ENCODE measurements around the gene ECSCR. TPM values are rescaled to one million over a fixed set of nuclear protein-coding genes. Genes with fewer than 3 reads are reported as not detected.

The ECSCR gene
- total and polyA plus RNA-seq, 10 of the 15 experiments (the other 5 are each of a cell fraction or from before 2014, with no cell fraction given) = 0.15 to 0.83 (median 0.23) TPM; not detected in 3

GRCh38 chr5:139454568-139455290, 7.8 kb downstream of the ECSCR start:
- Histone ChIP-seq H2AFZ (ENCODE audit: control insufficient read depth, low read depth, low read length) (no peak overlapping the region), H3K4me3 (no peak overlapping the region), H3K4me1 (ENCODE audit: control insufficient read depth, insufficient read depth, low read length) (peaks cover 43% of the 10 kb centered on the region), H3K79me2 (ENCODE audit: control insufficient read depth, insufficient read depth, low read length) (no peaks in the 10 kb centered on the region), H4K20me1 (ENCODE audit: control insufficient read depth, insufficient read depth) (no peaks in the 10 kb centered on the region), H3K9me3 (replicated peaks; ENCODE audit: control insufficient read depth, insufficient read depth, low read length) (no peaks in the 10 kb centered on the region), H3K27ac (ENCODE audit: control insufficient read depth, insufficient read depth) (no peak overlapping the region), H3K27me3 (replicated peaks in 1 of 2; ENCODE audit: control insufficient read depth in 2 of 2, insufficient read depth in 2 of 2, low read length in 1 of 2) (no peaks in the 10 kb centered on the region), H3K36me3 (ENCODE audit: control insufficient read depth in 2 of 2, insufficient read depth in 2 of 2, low read length in 1 of 2) (no peaks in the 10 kb centered on the region), H3K9ac (ENCODE audit: control insufficient read depth, insufficient read depth, low read length) (no peak overlapping the region), H3K4me2 (ENCODE audit: control insufficient read depth, insufficient read depth) (no peak overlapping the region)
- 85% methylated on average over 11 of the region's 11 CpGs for WGBS (ENCODE audit: insufficient coverage, insufficient replicate concordance, low lambda C conversion rate, missing lambda C conversion rate)
- POLR2A ChIA-PET = interaction anchor here (0.6 to 1.4 kb wide), 5 partner anchors 9 to 60 kb away, joined by 3 to 11 read pairs (median 4); no protein-coding TSS in a partner anchor
- ATAC-seq (no peak), DNase-seq (ENCODE audit: low read depth, low spot score) (no peak), FAIRE-seq (no peak)
- CTCF ChIA-PET = interaction anchor here (0.6 to 2.4 kb wide), 8 partner anchors 15 to 177 kb away, joined by 3 to 14 read pairs (median 4); partner anchors contain the start of gene DNAJC18
- no TSS peak for BruUV-seq (replicated peaks)
- intact Hi-C loops (cut with micrococcal nuclease; ENCODE audit: unreplicated experiment) (loop anchor here (5.0 kb wide), 1 partner anchor 208 kb away; no protein-coding TSS in a partner anchor), in situ Hi-C loops (cut with MboI) (no loop called here)
- TF ChIP-seq MTA2 (IDR thresholded peaks at IDR 0.05; ENCODE audit: low read depth) = peak; percentile 5; the same call in 1 of the 2 replicates
- TF ChIP-seq, protein P1, sequence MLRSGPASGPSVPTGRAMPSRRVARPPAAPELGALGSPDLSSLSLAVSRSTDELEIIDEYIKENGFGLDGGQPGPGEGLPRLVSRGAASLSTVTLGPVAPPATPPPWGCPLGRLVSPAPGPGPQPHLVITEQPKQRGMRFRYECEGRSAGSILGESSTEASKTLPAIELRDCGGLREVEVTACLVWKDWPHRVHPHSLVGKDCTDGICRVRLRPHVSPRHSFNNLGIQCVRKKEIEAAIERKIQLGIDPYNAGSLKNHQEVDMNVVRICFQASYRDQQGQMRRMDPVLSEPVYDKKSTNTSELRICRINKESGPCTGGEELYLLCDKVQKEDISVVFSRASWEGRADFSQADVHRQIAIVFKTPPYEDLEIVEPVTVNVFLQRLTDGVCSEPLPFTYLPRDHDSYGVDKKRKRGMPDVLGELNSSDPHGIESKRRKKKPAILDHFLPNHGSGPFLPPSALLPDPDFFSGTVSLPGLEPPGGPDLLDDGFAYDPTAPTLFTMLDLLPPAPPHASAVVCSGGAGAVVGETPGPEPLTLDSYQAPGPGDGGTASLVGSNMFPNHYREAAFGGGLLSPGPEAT (IDR thresholded peaks at IDR 0.05; ENCODE audit: low read depth) = peak; percentile 1; the same call in 1 of the 2 replicates
- TF ChIP-seq IRF4 (IDR thresholded peaks at IDR 0.05; ENCODE audit: low read depth, low read length) = peak; percentile 6; the same call in 1 of the 2 replicates
- TF ChIP-seq, protein P2, sequence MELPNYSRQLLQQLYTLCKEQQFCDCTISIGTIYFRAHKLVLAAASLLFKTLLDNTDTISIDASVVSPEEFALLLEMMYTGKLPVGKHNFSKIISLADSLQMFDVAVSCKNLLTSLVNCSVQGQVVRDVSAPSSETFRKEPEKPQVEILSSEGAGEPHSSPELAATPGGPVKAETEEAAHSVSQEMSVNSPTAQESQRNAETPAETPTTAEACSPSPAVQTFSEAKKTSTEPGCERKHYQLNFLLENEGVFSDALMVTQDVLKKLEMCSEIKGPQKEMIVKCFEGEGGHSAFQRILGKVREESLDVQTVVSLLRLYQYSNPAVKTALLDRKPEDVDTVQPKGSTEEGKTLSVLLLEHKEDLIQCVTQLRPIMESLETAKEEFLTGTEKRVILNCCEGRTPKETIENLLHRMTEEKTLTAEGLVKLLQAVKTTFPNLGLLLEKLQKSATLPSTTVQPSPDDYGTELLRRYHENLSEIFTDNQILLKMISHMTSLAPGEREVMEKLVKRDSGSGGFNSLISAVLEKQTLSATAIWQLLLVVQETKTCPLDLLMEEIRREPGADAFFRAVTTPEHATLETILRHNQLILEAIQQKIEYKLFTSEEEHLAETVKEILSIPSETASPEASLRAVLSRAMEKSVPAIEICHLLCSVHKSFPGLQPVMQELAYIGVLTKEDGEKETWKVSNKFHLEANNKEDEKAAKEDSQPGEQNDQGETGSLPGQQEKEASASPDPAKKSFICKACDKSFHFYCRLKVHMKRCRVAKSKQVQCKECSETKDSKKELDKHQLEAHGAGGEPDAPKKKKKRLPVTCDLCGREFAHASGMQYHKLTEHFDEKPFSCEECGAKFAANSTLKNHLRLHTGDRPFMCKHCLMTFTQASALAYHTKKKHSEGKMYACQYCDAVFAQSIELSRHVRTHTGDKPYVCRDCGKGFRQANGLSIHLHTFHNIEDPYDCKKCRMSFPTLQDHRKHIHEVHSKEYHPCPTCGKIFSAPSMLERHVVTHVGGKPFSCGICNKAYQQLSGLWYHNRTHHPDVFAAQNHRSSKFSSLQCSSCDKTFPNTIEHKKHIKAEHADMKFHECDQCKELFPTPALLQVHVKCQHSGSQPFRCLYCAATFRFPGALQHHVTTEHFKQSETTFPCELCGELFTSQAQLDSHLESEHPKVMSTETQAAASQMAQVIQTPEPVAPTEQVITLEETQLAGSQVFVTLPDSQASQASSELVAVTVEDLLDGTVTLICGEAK (IDR thresholded peaks at IDR 0.05; ENCODE audit: borderline replicate concordance) = no peak
- TF ChIP-seq IKZF1 (conservative IDR thresholded peaks at IDR 0.05) = peak; percentile 40; the same call in 1 of the 2 replicates
- TF ChIP-seq STAT3 (IDR thresholded peaks at IDR 0.05; ENCODE audit: low read depth, low read length) = no peak
- TF ChIP-seq JUND (IDR thresholded peaks at IDR 0.05; ENCODE audit: low read depth, low read length) = no peak
- 0 out of 4 replicates have a peak, but pooled peaks of 1 of the 2 experiments have one; percentile 8 for TF ChIP-seq IKZF2 (IDR thresholded peaks at IDR 0.05)
- no peak for TF ChIP-seq TCF3 (IDR thresholded peaks at IDR 0.05; ENCODE audit: borderline replicate concordance, insufficient read depth, low read depth, low read length)
- no peak for TF ChIP-seq BCL11A (IDR thresholded peaks at IDR 0.05; ENCODE audit: low read depth, low read length)
- TF ChIP-seq, protein P3, sequence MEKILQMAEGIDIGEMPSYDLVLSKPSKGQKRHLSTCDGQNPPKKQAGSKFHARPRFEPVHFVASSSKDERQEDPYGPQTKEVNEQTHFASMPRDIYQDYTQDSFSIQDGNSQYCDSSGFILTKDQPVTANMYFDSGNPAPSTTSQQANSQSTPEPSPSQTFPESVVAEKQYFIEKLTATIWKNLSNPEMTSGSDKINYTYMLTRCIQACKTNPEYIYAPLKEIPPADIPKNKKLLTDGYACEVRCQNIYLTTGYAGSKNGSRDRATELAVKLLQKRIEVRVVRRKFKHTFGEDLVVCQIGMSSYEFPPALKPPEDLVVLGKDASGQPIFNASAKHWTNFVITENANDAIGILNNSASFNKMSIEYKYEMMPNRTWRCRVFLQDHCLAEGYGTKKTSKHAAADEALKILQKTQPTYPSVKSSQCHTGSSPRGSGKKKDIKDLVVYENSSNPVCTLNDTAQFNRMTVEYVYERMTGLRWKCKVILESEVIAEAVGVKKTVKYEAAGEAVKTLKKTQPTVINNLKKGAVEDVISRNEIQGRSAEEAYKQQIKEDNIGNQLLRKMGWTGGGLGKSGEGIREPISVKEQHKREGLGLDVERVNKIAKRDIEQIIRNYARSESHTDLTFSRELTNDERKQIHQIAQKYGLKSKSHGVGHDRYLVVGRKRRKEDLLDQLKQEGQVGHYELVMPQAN (conservative IDR thresholded peaks at IDR 0.05) = 0 out of 2 replicates have a peak, but pooled peaks have one; percentile 2
- no peak for TF ChIP-seq RB1 (IDR thresholded peaks at IDR 0.05; ENCODE audit: borderline replicate concordance)
- SMC1A ChIA-PET (ENCODE audit: uncharacterized antibody, unreplicated experiment) = interaction anchor here (1.3 to 2.3 kb wide), 3 partner anchors 17 to 70 kb away, joined by 4 to 12 read pairs (median 7); no protein-coding TSS in a partner anchor
- RAD21 ChIA-PET (ENCODE audit: unreplicated experiment) = interaction anchor here (0.6 to 1.4 kb wide), 3 partner anchors 12 to 117 kb away, joined by 3 to 5 read pairs (median 3); no protein-coding TSS in a partner anchor

Measured in GM12878 (cell line).